Esophagus squamous epithelium (tissue), 4 donors: ENCODE measurements around the gene OR7D2.

Experiments used
- CTCF ChIP-seq, 6 experiments: fragments of 450-650 bp in 4 of 6; fragments of 200-600 bp in 2 of 6; sonication (generic) in 2 of 6; IDR thresholded peaks; one replicate each; pipeline ENCODE4 v1.5.1; 2016 to 2019; ENCODE audit warnings: antibody characterized with exemption in 6 of 6, mild to moderate bottlenecking in 4 of 6, moderate library complexity in 4 of 6
- POLR2A ChIP-seq, 4 donors: fragments of 450-650 bp; IDR thresholded peaks; one replicate each; pipeline ENCODE4 v1.6.1; 2017; ENCODE audit warnings: antibody characterized with exemption in 4 of 4, mild to moderate bottlenecking in 4 of 4, moderate library complexity in 3 of 4

GRCh38 chr19:9155591-9155990 lies 23.2 kb upstream of the OR7D2 start:
- TF ChIP-seq CTCF (IDR thresholded peaks at IDR 0.05) (no peak), POLR2A (IDR thresholded peaks at IDR 0.05) (no peak)
